Measurements from ENCODE around the gene SLC25A30. TPM values are rescaled to one million over a fixed set of nuclear protein-coding genes. Genes with fewer than 3 reads are reported as not detected.
A peak's percentile ranks its signal among the peaks of the same experiment; 100 is the strongest.

SLC25A30 gene
- total RNA-seq, result 23.2 TPM

GRCh38 chr13:45417790-45418534 is at the start of gene SLC25A30:
SLC25A30 (minus strand) TSS chr13:45418373; CDS start chr13:45411425, 6,948 bp downstream.
- peak; percentile 95 for DNase-seq (ENCODE audit: low spot score)

DNA sequence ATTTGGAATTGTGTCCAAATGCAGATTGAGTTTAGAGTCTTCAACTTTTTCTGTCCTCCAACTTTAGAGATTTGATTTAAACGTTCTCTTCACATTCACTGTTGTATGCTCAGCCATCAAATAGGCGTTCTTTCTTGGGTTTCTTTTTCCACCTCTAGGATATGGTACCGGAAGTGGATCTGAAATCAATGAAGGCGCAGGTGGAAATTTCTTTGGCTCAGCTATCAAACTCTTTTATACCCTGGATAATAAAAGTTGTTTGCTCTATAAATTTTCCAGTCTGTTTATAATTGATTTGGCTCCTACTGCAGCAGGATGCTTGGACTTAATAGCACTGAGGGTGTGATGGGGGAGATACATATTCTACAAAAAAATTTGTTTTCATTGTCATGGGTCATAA is 48.2 kb upstream of the SLC25A30 start:
- DNase-seq (ENCODE audit: low spot score), result no peak

GRCh38 chr13:45464687-45465453 is 46.7 kb upstream of the SLC25A30 start, which contains the start of gene COG3:
COG3 (plus strand) TSS chr13:45464939; CDS start chr13:45465037, 98 bp downstream.
- DNase-seq (ENCODE audit: low spot score), result peak; percentile 95

- DNase-seq (ENCODE audit: low spot score), result no peak
Observed at GRCh38 chr13:45464141-45464686, 46.0 kb upstream of the SLC25A30 start.

DNA sequence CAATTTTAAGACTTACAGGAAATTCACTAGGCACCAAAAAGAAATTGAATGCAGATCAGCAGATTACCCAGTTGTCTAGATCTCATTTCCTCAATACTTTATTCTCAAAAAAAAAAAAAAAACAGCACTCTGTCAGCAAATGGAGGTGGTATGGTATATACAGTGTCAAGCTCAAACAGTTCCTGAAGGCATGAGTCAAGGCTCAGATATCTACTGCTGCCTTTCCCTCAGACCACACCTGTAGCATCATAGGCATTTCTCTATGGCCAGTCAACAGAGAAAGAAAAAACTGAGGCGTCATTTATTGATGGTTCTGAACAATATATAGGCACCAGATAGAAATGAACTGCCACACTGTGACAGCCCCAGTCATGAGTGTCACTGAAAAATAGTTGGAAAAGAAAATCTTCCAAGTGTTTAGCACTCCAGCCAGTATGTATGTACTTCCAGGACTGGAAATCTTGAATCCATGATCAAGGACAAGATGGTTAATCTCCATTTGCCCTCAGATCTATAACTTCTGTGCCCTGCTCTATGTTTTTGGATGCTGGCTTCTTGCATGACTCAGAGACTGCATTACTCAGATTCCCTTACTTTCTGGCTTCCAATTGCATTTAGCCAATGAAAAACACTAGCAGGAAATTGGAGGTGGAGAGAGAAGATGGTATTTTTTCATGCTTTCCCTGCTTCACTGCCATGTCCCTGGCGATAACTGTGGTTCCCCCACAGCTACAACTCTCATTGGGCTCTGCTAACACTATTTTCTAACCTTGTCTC is 38.2 kb upstream of the SLC25A30 start:
- no peak for DNase-seq (ENCODE audit: low spot score)

GRCh38 chr13:45454204-45454603 is 36.0 kb upstream of the SLC25A30 start:
- no peak for DNase-seq (ENCODE audit: low spot score)

DNA sequence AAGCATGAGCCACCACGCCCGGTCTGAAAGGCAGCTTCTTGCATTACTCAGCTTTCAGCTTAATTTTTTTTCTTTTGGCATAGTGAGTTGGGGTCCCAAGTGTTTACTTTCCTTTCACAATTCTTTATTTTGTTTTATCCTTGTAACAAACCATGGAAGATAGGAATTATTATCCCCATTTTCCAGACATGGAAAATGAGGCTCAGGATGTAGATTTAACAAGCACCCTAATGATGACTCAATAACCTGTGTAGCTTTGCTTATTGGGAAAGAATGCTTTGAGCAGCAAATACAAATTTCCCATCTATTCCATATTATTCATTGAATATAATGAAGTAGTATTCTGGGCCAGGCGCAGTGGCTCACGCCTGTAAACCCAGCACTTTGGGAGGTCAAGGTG is 33.1 kb upstream of the SLC25A30 start:
- DNase-seq (ENCODE audit: low spot score), result no peak

DNA sequence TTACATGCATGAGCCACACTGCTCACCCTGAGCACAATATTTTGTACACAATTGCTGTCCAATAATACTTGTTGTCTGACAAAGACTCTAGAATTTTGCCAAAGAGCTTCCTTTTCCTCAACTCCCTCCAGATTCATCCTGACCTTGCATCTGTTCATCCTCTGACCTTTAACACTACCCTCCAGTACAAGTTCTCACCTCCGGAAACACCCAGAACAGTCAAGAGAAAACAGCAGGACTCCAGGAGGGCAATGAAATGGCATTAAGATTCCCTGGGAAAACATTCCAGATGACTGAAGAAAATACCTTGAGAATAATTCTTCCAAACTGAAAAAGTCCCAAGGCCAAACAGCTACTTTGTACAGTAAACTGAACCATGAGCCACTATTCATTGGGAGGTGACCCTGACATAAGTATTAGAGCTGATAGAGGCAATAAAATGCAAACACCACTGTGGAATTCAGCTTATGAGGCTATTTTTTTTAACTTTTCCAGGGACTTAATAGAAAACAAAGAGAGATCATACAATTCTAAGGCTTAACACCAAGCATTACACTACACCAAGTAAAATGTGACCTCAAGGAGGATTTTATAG is 30.9 kb upstream of the SLC25A30 start:
- DNase-seq (ENCODE audit: low spot score), result no peak

DNA sequence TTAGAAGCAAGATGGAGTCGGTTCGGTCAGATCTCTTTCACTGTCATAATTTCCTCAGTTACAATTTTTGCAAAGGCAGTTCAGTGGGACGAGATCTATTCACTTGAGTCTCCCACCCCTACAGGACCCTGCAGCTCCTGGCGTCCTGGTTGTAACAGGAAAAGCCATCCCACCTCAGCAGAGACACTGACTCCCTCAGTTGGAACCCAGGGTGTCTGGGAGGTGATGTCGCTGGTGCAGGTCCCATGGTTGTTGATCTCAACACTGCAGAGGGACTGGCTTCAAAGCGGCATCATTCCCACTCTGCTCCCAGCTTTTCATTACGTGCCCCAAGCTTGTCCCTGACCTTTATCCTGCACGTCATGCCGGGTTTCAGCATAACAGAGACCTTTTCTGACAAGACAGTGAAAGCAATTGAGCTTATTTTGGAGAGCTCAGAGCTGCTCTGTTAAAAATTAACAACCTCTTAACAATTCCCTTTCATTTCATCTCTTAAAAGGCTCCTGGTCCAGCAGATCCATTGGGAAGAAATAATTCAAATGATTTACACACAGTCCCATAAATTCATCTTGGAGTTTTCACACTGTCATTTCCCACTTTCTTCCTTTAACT is 29.0 kb upstream of the SLC25A30 start:
- DNase-seq (ENCODE audit: low spot score), result no peak

DNA sequence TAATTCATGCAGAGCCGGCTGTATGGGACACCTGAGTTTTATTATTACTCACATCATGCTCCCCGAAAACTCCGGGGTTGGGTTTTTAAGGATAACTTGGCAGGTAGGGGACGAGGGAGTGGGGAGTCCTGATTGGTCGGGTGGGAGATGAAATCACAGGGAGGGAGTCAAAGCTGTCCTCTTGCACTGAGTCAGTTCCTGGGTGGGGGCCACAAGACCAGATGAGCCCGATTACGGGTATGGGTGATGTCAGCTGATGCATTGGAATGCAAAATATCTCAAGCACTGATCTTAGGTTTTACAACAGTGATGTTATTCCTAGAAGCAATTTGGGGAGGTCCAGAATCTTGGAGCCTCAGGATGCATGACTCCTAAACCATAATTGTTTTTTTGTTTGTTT is 28.0 kb upstream of the SLC25A30 start:
- no peak for DNase-seq (ENCODE audit: low spot score)

DNA sequence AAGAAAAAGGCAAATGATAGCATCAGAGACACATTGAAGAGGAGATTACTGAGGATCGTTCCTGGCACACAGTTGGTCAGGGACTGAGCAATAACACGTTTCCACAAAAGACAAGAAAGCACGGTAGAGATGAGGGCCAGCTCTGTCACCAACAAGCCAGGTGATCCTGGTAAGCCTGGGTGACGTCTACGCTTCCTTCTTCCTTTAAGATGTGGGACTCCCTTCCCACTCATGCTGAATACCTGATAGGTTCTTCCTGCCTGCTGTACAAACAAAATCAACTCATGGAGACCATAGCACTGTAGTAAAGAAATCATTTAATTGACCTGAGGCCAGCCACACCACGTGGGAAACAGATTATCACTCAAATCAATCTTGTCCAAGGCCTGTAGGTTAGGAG is 26.9 kb upstream of the SLC25A30 start:
- no peak for DNase-seq (ENCODE audit: low spot score)

- DNase-seq (ENCODE audit: low spot score), result no peak
Observed at GRCh38 chr13:45441633-45442032, 23.5 kb upstream of the SLC25A30 start.

- no peak for DNase-seq (ENCODE audit: low spot score)
Observed at GRCh38 chr13:45439781-45440462, 21.7 kb upstream of the SLC25A30 start.

DNA sequence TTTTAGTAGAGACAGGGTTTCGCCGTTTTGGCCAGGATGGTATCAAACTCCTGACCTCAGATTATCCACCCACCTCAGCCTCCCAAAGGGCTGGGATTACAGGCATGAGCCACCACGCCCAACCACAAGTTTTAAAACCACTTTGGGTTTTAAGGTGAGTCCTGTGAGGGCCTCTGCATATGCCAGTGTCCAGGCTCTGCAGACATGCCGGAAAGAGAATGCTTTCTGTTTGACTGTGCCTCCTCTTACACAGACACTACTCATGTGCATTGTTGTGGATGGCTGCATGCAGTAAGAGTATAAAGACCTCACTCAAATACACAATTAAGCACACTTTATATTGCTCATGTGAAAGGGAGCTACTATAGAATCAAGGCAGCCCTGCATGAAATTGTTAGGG is 20.8 kb upstream of the SLC25A30 start:
- DNase-seq (ENCODE audit: low spot score), result no peak

GRCh38 chr13:45437947-45438346 is 19.8 kb upstream of the SLC25A30 start:
- no peak for DNase-seq (ENCODE audit: low spot score)

DNA sequence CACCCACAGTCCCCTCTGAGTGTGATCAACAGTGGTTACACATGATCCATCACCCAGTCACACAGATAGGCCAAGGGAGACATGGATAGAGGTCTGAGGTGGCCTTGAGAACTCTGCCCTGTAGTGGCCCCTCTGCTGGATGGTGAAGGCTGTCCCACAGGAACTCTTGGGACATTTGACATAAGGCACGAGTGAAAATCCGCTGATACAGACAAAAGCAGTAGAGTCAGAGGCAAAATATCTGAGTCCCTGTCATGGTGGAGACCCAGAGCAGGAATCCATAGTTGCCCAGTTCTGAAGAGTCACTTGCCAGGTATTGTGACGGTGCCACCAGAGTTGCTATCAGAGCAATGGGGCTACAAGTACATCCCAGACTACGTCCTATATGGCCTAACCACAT is 18.8 kb upstream of the SLC25A30 start:
- DNase-seq (ENCODE audit: low spot score), result no peak

- no peak for DNase-seq (ENCODE audit: low spot score)
Observed at GRCh38 chr13:45436332-45436731, 18.2 kb upstream of the SLC25A30 start.

DNA sequence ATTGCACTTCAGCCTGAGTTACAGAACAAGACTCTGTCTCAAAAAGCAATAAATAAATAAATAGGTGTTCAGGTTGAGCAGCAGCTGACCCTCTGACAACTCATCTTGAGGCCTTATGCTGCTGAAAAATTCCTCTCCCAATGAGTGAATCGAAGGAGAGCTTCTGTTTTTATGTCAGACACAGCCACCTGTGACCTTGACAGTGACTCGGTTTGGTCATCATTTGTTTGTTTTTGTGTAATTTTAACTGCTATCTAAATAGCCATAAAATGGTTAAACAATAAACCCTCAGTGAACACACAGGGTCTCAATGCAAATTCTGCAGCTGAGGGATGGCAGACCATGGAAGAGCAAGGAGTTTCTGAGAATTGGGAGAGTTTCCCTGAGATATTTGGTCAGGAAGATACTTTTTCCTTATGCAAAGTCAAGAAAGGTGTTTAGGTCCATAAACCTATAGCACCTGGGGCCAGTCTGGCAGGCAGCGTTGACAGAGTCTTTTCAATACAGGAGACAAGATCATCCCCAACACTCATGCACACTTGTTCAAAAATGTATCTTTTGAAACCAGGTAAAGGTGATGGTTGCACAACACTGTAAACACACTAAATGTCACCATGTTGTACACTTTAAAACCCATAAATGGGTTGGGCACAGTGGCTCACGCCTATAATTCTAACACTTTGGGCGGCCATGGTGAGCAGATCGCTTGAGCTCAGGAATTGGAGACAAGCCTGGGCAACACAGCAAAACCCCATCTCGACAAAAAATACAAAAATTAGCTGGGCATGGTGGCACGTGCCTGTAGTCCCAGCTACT is 16.6 kb upstream of the SLC25A30 start:
- DNase-seq (ENCODE audit: low spot score), result no peak

DNA sequence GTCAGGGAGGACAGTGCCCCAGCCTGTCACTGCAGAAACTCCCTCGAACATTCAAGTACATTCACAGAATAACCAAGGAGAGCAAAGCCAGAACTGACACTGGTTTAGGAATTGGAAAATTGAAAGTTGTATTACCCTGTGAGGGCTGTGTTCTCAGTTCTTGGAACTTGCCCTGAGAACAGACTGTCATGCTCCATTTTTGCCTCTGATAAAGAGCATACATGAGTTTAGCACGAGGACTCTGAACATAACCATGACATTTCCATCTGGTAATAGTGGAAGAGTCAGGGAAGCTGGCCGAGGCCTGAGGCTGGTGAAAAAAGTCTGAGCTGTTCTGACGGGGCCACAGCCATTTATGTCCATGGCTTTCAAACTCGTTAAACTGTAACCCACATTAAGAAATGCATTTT is 15.2 kb upstream of the SLC25A30 start:
- DNase-seq (ENCODE audit: low spot score), result no peak
